22Rv1 (cell line): Measurements from ENCODE around the gene GSK3A.

ENCODE experiments used
- CTCF ChIP-seq: fragments of 450-650 bp; IDR thresholded peaks from 2 replicates; pipeline ENCODE4 v1.5.1; 2017; ENCODE audit warnings: mild to moderate bottlenecking
- ZFX ChIP-seq: fragments of 450-650 bp; IDR thresholded peaks from 2 replicates; pipeline ENCODE4 v1.6.1; 2017; ENCODE audit warnings: antibody characterized with exemption, borderline replicate concordance

GRCh38 chr19:42287827-42288107 is 45.4 kb upstream of the GSK3A start:
- no peak for TF ChIP-seq CTCF
- no peak for TF ChIP-seq ZFX
